Measurements from ENCODE around the gene CCDC187.

DNA sequence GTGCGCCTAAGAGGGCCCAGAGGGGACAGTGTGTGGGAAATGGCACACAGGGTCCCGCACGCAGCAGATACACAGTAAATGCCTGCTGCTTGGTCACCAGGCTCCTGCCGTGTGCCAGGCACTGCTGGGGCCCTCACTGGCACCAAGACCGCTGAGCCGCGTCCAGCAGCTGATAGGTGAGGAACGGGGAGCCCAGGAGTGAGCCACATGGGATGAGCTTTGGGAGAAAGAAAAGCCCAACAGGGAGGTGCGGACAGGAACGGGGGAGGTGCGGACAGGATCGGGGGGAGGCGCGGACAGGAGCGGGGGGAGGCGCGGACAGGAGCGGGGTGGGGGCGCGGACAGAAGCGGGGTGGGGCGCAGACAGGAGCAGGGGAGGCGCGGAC lies 40.0 kb upstream of the CCDC187 start:
- TF ChIP-seq, protein P1, sequence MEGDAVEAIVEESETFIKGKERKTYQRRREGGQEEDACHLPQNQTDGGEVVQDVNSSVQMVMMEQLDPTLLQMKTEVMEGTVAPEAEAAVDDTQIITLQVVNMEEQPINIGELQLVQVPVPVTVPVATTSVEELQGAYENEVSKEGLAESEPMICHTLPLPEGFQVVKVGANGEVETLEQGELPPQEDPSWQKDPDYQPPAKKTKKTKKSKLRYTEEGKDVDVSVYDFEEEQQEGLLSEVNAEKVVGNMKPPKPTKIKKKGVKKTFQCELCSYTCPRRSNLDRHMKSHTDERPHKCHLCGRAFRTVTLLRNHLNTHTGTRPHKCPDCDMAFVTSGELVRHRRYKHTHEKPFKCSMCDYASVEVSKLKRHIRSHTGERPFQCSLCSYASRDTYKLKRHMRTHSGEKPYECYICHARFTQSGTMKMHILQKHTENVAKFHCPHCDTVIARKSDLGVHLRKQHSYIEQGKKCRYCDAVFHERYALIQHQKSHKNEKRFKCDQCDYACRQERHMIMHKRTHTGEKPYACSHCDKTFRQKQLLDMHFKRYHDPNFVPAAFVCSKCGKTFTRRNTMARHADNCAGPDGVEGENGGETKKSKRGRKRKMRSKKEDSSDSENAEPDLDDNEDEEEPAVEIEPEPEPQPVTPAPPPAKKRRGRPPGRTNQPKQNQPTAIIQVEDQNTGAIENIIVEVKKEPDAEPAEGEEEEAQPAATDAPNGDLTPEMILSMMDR (IDR thresholded peaks at IDR 0.05), result no peak
- TF ChIP-seq POLR2A (IDR thresholded peaks at IDR 0.05) (no peak), POLR2AphosphoS5 (IDR thresholded peaks at IDR 0.05) (no peak)

Data from transverse colon (tissue), 4 donors.